Neutrophil (primary cell): ENCODE data around the gene TTLL10.

ENCODE experiments used
- H3K27ac ChIP-seq: fragments of 200-600 bp; sonication (generic); 2 replicates; pipeline ENCODE4 v1.5.1; 2016; ENCODE audit warnings: mild to moderate bottlenecking, moderate library complexity
- H3K27me3 ChIP-seq: fragments of 200-600 bp; sonication (generic); 2 replicates; pipeline ENCODE4 v1.6.0; 2016; ENCODE audit warnings: mild to moderate bottlenecking
- H3K36me3 ChIP-seq: fragments of 200-600 bp; sonication (generic); 2 replicates; pipeline ENCODE4 v1.5.1; 2017
- H3K4me1 ChIP-seq, 2 experiments: fragments of 200-600 bp in 1 of 2; sonication (generic) in 1 of 2; 1 replicate in 1 of 2; 2 replicates in 1 of 2; pipeline versions ENCODE4 v1.5.1 to v1.6.1; 2013 to 2016; ENCODE audit warnings: low read depth in 1 of 2, low read length in 1 of 2, mild to moderate bottlenecking in 1 of 2, moderate library complexity in 1 of 2; ENCODE audit not compliant: control insufficient read depth in 1 of 2, insufficient read depth in 1 of 2
- H3K4me3 ChIP-seq, 2 experiments: fragments of 200-600 bp in 1 of 2; sonication (generic) in 1 of 2; 1 replicate in 1 of 2; 2 replicates in 1 of 2; pipeline ENCODE4 v1.5.1; 2013 to 2016; ENCODE audit warnings: low read depth in 1 of 2, low read length in 1 of 2, mild to moderate bottlenecking in 1 of 2, moderate library complexity in 1 of 2
- H3K9me3 ChIP-seq: fragments of 200-600 bp; sonication (generic); 2 replicates; pipeline ENCODE4 v1.5.1; 2016
- CTCF ChIP-seq: fragments of 200-600 bp; sonication (generic); IDR thresholded peaks from 2 replicates; pipeline ENCODE4 v1.5.1; 2016; ENCODE audit warnings: antibody characterized with exemption

TTLL10 gene

GRCh38 chr1:1199961-1200875, 26.5 kb downstream of the TTLL10 start:
- no peak overlapping the region for H3K4me3 ChIP-seq
- H3K36me3 ChIP-seq = no peaks in the 10 kb centered on the region
- H3K9me3 ChIP-seq = no peaks in the 10 kb centered on the region
- H3K4me1 ChIP-seq = peaks cover 0 to 3% of the 10 kb centered on the region in 2 experiments
- no peak for TF ChIP-seq CTCF
- H3K27me3 ChIP-seq = peaks cover 79% of the 10 kb centered on the region
- H3K27ac ChIP-seq = no peak overlapping the region

GRCh38 chr1:1200876-1201810, 27.5 kb downstream of the TTLL10 start:
- Histone ChIP-seq H3K27me3 (peaks cover 82% of the 10 kb centered on the region), H3K36me3 (no peaks in the 10 kb centered on the region), H3K9me3 (no peaks in the 10 kb centered on the region), H3K4me1 (peaks cover 0 to 3% of the 10 kb centered on the region in 2 experiments), H3K4me3 (no peak overlapping the region), H3K27ac (no peak overlapping the region)
- TF ChIP-seq CTCF = no peak

- H3K27ac ChIP-seq = no peak overlapping the region
- H3K36me3 ChIP-seq = no peaks in the 10 kb centered on the region
- no peak for TF ChIP-seq CTCF
- peaks cover 91% of the 10 kb centered on the region for H3K27me3 ChIP-seq
- no peak overlapping the region for H3K4me3 ChIP-seq
- H3K4me1 ChIP-seq = peaks cover 0 to 3% of the 10 kb centered on the region in 2 experiments
- H3K9me3 ChIP-seq = no peaks in the 10 kb centered on the region
Observed at GRCh38 chr1:1202831-1203560, 29.3 kb downstream of the TTLL10 start.

DNA sequence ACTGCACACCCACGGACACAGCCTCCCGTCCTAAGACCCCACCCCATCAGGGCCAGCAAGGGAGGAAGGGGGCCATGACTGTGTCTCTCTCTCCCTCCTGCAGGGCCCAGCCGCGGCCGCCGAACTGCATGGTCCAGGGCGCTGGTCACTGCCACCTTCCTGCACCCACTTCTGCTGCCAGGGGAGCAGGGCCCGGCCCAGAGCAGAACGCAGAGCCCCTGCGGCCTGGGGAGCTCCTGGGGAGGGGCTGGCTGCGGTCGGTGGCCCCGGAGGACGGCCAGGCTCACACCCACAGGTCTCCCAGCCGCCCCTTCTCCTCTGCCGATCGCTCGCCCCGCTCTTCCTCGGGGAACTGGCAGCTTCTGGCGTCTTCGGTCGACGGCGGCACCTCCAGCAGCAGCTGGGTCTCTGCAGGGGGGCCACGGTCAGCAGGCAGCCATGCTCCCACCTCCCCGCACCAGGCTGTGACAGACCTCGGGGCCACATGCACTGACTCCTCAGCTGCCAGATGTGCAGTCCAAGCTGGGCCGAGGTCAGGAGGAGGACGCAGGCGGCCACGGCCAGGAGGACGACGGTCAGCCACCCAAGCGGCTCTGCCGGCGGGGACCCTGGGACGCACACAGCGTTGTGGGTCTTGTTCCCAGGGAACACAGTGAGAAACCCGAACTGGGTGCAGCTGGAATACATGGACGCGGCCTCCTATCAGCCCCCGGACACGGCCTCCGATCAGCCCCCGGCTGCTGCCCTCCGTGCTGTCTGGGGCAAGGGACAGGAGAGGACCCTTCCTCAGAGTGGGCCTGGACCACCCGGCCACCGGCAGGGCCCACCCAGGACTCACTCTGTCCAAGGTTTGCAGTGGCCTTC, 30.1 kb downstream of the TTLL10 start:
- Histone ChIP-seq H3K4me1 (peaks cover 0 to 3% of the 10 kb centered on the region in 2 experiments), H3K27me3 (peaks cover 97% of the 10 kb centered on the region)

More for the DNA sequence above, 30.1 kb downstream of the TTLL10 start:
- no peak overlapping the region for H3K4me3 ChIP-seq
- H3K36me3 ChIP-seq = no peaks in the 10 kb centered on the region
- no peak overlapping the region for H3K27ac ChIP-seq
- H3K9me3 ChIP-seq = no peaks in the 10 kb centered on the region
- no peak for TF ChIP-seq CTCF
